Measurements from ENCODE around the gene TMEM63C. TPM values are rescaled to one million over a fixed set of nuclear protein-coding genes. Genes with fewer than 3 reads are reported as not detected.

The TMEM63C gene
- total and polyA plus RNA-seq, 8 donors: 0.14 to 8.8 (median 1.4) TPM; not detected in 2

DNA sequence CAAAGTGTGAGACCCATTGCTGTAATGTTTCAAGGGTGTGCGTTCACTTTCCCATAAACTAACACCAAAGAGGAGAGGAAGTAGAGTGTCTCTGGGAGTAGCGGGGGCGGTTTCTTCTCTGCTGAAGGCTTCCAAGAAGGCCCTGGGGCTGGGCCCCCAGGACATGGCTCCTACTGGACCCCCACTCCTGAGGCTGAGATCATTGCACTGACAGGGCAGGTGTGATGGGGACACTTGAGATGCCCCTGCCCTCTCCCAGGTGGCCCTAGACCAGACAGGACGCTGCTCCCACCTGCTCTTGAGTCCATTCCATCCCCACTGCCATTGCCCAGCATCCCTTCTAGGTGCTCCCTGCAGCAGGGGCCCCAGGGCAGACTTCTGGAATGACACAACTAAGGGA lies 20.1 kb downstream of the TMEM63C start:
- DNase-seq: no peak
- WGBS, 5 donors: 70 to 90% (median 84%) methylated on average over 4 of the region's 4 CpGs
- Histone ChIP-seq H3K4me1 (no peaks in the 10 kb centered on the region), H3K4me3 (no peak overlapping the region), H3K36me3 (no peaks in the 10 kb centered on the region), H3K27me3 (peaks cover 0 to 52% (median 3%) of the 10 kb centered on the region in 3 donors), H3K27ac (no peak overlapping the region), H3K9me3 (no peaks in the 10 kb centered on the region)
- TF ChIP-seq EP300 (IDR thresholded peaks at IDR 0.05) (no peak), POLR2A (IDR thresholded peaks at IDR 0.05) (no peak), POLR2AphosphoS5 (IDR thresholded peaks at IDR 0.05) (no peak)
- intact Hi-C loops (cut with DNase I; ENCODE audit: low total_unique reads): no loop called here

DNA sequence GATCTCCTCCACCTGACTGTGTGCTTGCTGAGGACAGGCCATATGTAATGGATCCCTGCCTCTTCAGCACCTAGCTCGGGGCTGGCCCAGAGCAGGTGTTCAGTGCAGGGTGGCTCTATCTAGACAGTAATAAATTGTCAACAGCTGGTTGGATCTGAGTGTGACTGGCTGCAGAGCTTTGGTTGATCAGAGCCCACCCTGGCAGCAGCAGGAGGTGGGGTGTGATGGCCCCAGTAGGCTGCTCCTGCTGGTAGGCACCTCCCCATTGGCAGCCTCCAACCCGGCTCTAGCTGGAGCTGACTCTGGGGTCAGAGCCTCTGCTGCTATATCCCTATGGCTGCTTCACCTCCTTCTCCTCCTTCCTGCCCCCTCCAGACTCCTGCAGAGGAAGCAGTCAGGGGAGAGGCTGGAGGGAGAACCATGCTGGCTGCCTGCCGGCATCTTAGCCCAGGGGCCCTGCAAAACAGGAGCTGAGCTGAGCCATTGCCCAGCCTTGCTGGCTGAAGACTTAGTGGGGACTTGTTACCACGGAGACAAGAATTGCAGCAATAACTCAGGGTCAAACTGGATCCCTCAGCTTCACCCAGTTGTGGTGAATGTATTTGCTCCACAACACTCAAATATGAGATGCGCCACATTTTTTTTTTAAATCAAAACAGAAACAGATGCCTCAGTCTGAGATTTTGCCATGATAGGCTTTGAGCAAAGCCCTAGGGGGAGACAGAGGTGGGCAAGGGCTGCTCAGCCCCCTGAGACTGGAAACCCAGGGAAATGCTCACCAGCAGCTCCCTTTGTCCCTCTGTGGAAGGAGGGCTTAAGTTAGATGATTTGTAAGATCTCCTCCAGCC lies 22.2 kb downstream of the TMEM63C start:
- Histone ChIP-seq H3K27me3 (peaks cover 0 to 36% (median 3%) of the 10 kb centered on the region in 3 donors), H3K4me1 (no peaks in the 10 kb centered on the region), H3K36me3 (no peaks in the 10 kb centered on the region), H3K9me3 (no peaks in the 10 kb centered on the region), H3K4me3 (no peak overlapping the region), H3K27ac (peak overlapping the region in 1 of 5 donors; percentile 10)
- TF ChIP-seq POLR2A (IDR thresholded peaks at IDR 0.05) (no peak), POLR2AphosphoS5 (IDR thresholded peaks at IDR 0.05) (no peak), EP300 (IDR thresholded peaks at IDR 0.05) (no peak)
- TF ChIP-seq, protein P1, sequence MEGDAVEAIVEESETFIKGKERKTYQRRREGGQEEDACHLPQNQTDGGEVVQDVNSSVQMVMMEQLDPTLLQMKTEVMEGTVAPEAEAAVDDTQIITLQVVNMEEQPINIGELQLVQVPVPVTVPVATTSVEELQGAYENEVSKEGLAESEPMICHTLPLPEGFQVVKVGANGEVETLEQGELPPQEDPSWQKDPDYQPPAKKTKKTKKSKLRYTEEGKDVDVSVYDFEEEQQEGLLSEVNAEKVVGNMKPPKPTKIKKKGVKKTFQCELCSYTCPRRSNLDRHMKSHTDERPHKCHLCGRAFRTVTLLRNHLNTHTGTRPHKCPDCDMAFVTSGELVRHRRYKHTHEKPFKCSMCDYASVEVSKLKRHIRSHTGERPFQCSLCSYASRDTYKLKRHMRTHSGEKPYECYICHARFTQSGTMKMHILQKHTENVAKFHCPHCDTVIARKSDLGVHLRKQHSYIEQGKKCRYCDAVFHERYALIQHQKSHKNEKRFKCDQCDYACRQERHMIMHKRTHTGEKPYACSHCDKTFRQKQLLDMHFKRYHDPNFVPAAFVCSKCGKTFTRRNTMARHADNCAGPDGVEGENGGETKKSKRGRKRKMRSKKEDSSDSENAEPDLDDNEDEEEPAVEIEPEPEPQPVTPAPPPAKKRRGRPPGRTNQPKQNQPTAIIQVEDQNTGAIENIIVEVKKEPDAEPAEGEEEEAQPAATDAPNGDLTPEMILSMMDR (IDR thresholded peaks at IDR 0.05): no peak
- WGBS, 5 donors: 29 to 41% (median 35%) methylated on average over 5 of the region's 5 CpGs
- intact Hi-C loops (cut with DNase I; ENCODE audit: low total_unique reads): no loop called here
- DNase-seq: peak in 1 of 2 donors; percentile 52

DNA sequence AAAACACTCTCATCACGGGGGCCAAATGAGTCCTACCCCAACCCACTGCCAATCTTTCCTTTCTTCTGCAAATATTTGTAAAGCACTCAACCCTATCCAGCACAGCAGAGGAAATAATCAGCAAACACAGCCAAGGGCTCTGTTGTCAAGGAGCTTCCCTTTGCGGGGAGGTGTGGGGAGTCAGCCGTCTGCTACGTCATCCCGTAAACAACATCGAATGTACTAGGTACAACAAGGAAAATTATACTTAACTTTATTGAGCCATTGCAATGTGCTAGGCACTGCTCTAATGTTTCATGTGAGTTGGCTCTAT lies 22.8 kb downstream of the TMEM63C start:
- Histone ChIP-seq H3K4me1 (no peaks in the 10 kb centered on the region), H3K27ac (peak overlapping the region in 1 of 5 donors; percentile 10), H3K4me3 (no peak overlapping the region), H3K9me3 (no peaks in the 10 kb centered on the region), H3K36me3 (no peaks in the 10 kb centered on the region), H3K27me3 (peaks cover 0 to 35% (median 3%) of the 10 kb centered on the region in 3 donors)
- intact Hi-C loops (cut with DNase I; ENCODE audit: low total_unique reads): no loop called here
- DNase-seq: peak in 1 of 2 donors; percentile 67
- 19 to 34% (median 22%) methylated on average over 6 of the region's 6 CpGs for WGBS, 5 donors
- TF ChIP-seq POLR2A (IDR thresholded peaks at IDR 0.05) (no peak), EP300 (IDR thresholded peaks at IDR 0.05) (no peak), POLR2AphosphoS5 (IDR thresholded peaks at IDR 0.05) (no peak)
- TF ChIP-seq, protein P1 (IDR thresholded peaks at IDR 0.05): no peak

DNA sequence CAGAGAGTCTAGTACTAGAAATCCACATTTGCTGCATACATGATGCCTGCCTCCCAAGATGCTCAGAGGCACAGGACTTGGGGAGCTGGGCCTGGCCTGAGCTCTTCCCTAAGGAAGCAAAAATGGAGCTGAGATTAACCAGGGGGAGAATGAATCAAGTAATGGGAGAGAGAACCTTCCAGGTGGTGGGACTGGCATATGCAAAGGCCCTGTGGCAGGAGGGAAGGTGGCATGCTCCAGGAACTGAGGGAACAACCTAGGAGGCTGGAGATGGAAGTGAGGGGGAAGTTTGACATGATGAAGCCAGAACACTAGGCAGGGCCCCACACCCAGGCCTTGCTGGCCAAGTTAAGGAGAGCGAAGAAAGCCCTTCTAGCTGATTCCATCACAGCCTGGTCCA lies 23.3 kb downstream of the TMEM63C start:
- Histone ChIP-seq H3K9me3 (no peaks in the 10 kb centered on the region), H3K4me1 (no peaks in the 10 kb centered on the region), H3K27me3 (peaks cover 0 to 34% (median 0%) of the 10 kb centered on the region in 3 donors), H3K27ac (no peak overlapping the region), H3K36me3 (no peaks in the 10 kb centered on the region), H3K4me3 (no peak overlapping the region)
- no peak for DNase-seq
- intact Hi-C loops (cut with DNase I; ENCODE audit: low total_unique reads): no loop called here
- WGBS, 5 donors: 80 to 96% (median 85%) methylated on average over 1 of the region's 1 CpG
- TF ChIP-seq POLR2AphosphoS5 (IDR thresholded peaks at IDR 0.05) (no peak), EP300 (IDR thresholded peaks at IDR 0.05) (no peak), POLR2A (IDR thresholded peaks at IDR 0.05) (no peak)
- TF ChIP-seq, protein P1 (IDR thresholded peaks at IDR 0.05): no peak

DNA sequence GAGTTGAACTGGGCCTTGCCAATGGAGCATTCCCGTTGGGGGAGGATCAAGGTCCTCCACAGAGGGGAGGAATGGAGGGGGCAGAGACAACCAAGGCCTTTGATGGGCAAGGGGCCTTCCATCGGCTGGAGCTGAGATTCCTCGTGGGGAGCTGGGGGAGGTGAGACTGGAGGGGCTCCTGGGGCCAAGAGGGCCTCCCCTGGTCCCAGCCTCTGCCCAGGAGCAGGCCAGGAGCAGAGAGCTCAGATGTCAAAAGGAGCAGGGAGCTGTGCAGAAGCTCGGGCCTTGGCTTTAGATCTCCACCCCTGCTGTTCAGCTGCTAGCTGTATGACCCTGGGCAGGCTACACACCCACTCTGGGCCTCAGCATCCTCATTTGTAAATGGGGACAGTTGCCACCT lies 24.0 kb downstream of the TMEM63C start:
- H3K27me3 ChIP-seq: peaks cover 0 to 27% (median 0%) of the 10 kb centered on the region in 3 donors
- H3K9me3 ChIP-seq: no peaks in the 10 kb centered on the region
- TF ChIP-seq POLR2A (IDR thresholded peaks at IDR 0.05) (no peak), EP300 (IDR thresholded peaks at IDR 0.05) (no peak), POLR2AphosphoS5 (IDR thresholded peaks at IDR 0.05) (no peak)
- TF ChIP-seq, protein P1 (IDR thresholded peaks at IDR 0.05): no peak
- H3K36me3 ChIP-seq: no peaks in the 10 kb centered on the region
- H3K4me1 ChIP-seq: no peaks in the 10 kb centered on the region
- WGBS, 5 donors: 39 to 65% (median 51%) methylated on average over 4 of the region's 4 CpGs
- H3K27ac ChIP-seq: no peak overlapping the region
- DNase-seq: no peak
- intact Hi-C loops (cut with DNase I; ENCODE audit: low total_unique reads): no loop called here
- no peak overlapping the region for H3K4me3 ChIP-seq
